OCI-LY7 (cell line): ENCODE results near the gene RABL2A. TPM values are rescaled to one million over a fixed set of nuclear protein-coding genes. Genes with fewer than 3 reads are reported as not detected.
"Not testable (repeated sequence)": the region's sequence is repeated elsewhere in the genome, so short reads cannot be mapped to it uniquely, and the experiment has no call there.

Source experiments
- BruUV-seq: library from RNA; stranded (reverse); fragments of 400-500 nt; replicated peaks from 2 replicates; lab custom pipeline; 2021; lab: Mats Ljungman, UMichigan
- CTCF ChIA-PET: fragments of 300-600 bp; sonication (Branson Sonifier 250); formaldehyde crosslinking; loops from one replicate; lab custom pipeline; 2022; ENCODE audit warnings: antibody characterized with exemption; ENCODE audit not compliant: unreplicated experiment; lab: Charles Lee
- POLR2A ChIA-PET: fragments of 300-600 bp; sonication (Branson Sonifier 250); formaldehyde crosslinking; loops from one replicate; lab custom pipeline; 2022; ENCODE audit warnings: antibody characterized with exemption; lab: Charles Lee
- DNase-seq: peaks from one replicate; pipeline ENCODE4 v3.0.0-alpha.2; 2015; ENCODE audit warnings: low spot score
- H2AFZ ChIP-seq: fragments of 200-600 bp; sonication (generic), shearing (Covaris generic); 2 replicates; pipeline ENCODE4 v1.6.1; 2014; ENCODE audit warnings: mild to moderate bottlenecking, antibody characterized with exemption, low read length, moderate library complexity
- H3K27ac ChIP-seq: fragments of 200-600 bp; sonication (generic); 2 replicates; pipeline ENCODE4 v1.5.1; 2014; ENCODE audit warnings: mixed run types, low read depth, mild to moderate bottlenecking, moderate library complexity, low read length, inconsistent platforms; ENCODE audit not compliant: poor library complexity, severe bottlenecking
- H3K36me3 ChIP-seq: fragments of 200-600 bp; sonication (generic); 2 replicates; pipeline ENCODE4 v1.6.1; 2014; ENCODE audit warnings: mild to moderate bottlenecking, antibody characterized with exemption, low read length, moderate library complexity, mixed read lengths; ENCODE audit not compliant: insufficient read depth
- H3K4me1 ChIP-seq: fragments of 200-600 bp; sonication (generic); 2 replicates; pipeline ENCODE4 v1.5.1; 2014; ENCODE audit warnings: mild to moderate bottlenecking, low read length; ENCODE audit not compliant: insufficient read depth, poor library complexity, severe bottlenecking
- H3K4me2 ChIP-seq: fragments of 200-600 bp; sonication (generic); 2 replicates; pipeline ENCODE4 v1.6.1; 2014; ENCODE audit warnings: mild to moderate bottlenecking, low read length
- H3K4me3 ChIP-seq: fragments of 200-600 bp; sonication (generic); 2 replicates; pipeline ENCODE4 v1.5.1; 2014; ENCODE audit warnings: mild to moderate bottlenecking, low read depth, low read length; ENCODE audit not compliant: poor library complexity, severe bottlenecking
- H3K79me2 ChIP-seq: fragments of 200-600 bp; sonication (generic); 2 replicates; pipeline ENCODE4 v1.6.1; 2016; ENCODE audit warnings: low read depth, mild to moderate bottlenecking, low read length, moderate library complexity, mixed read lengths; ENCODE audit not compliant: insufficient read depth
- H3K9me2 ChIP-seq: fragments of 200-600 bp; sonication (generic); 2 replicates; pipeline ENCODE4 v1.6.1; 2016; ENCODE audit warnings: mild to moderate bottlenecking, low read length, mixed read lengths; ENCODE audit not compliant: insufficient read depth
- H3K9me3 ChIP-seq: fragments of 200-600 bp; sonication (generic); 2 replicates; pipeline ENCODE4 v1.6.1; 2014; ENCODE audit warnings: mild to moderate bottlenecking, mixed run types, low read length, mixed read lengths
- H4K20me1 ChIP-seq: fragments of 200-600 bp; sonication (generic); 2 replicates; pipeline ENCODE4 v1.6.1; 2014; ENCODE audit warnings: mild to moderate bottlenecking, antibody characterized with exemption, low read length, moderate library complexity, mixed read lengths; ENCODE audit not compliant: insufficient read depth
- CTCF ChIP-seq: fragments of 200-600 bp; sonication (generic); conservative IDR thresholded peaks from 2 replicates; pipeline ENCODE4 v1.5.1; 2014; ENCODE audit warnings: mild to moderate bottlenecking, antibody characterized with exemption, low read length, moderate library complexity, mixed read lengths
- intact Hi-C: fragments of 100-400 bp; cut with micrococcal nuclease; formaldehyde crosslinking; loops from one replicate; pipeline ENCODE4 v1.10.0; 2022; ENCODE audit not compliant: unreplicated experiment
- total RNA-seq, 2 experiments: library from RNA; depleted of rRNA in 1 of 2; stranded (reverse); fragments of >200 nt in 1 of 2; shearing (Covaris generic) in 1 of 2; gene quantifications; 2 replicates each; pipeline ENCODE4 v1.2.3, GENCODE V29; 2014 to 2022

RABL2A gene
- total RNA-seq, 2 experiments from 2014 or later, result 25.8 to 26.3 TPM

GRCh38 chr2:113587201-113587600 is 39.9 kb upstream of the RABL2A start:
- H4K20me1 ChIP-seq, H3K79me2 ChIP-seq, intact Hi-C loops, H3K9me2 ChIP-seq, H3K4me2 ChIP-seq, H3K4me1 ChIP-seq, H3K27ac ChIP-seq, CTCF ChIA-PET, H3K36me3 ChIP-seq, H3K4me3 ChIP-seq, BruUV-seq, H2AFZ ChIP-seq, POLR2A ChIA-PET, H3K9me3 ChIP-seq: not testable (repeated sequence)
- DNase-seq, result peak; percentile 39
- TF ChIP-seq CTCF, result peak; percentile 58

- H3K4me1 ChIP-seq, H3K36me3 ChIP-seq, H2AFZ ChIP-seq, H3K9me2 ChIP-seq, CTCF ChIA-PET, H4K20me1 ChIP-seq, BruUV-seq, H3K4me2 ChIP-seq, intact Hi-C loops, DNase-seq, H3K4me3 ChIP-seq, POLR2A ChIA-PET, H3K79me2 ChIP-seq, H3K27ac ChIP-seq, H3K9me3 ChIP-seq: not testable (repeated sequence)
Measured at GRCh38 chr2:113589591-113589990, 37.5 kb upstream of the RABL2A start.

- H2AFZ ChIP-seq, H3K79me2 ChIP-seq, H3K36me3 ChIP-seq, H4K20me1 ChIP-seq, H3K4me3 ChIP-seq, H3K4me2 ChIP-seq, intact Hi-C loops, H3K27ac ChIP-seq, H3K9me3 ChIP-seq, BruUV-seq, H3K4me1 ChIP-seq, H3K9me2 ChIP-seq, DNase-seq, CTCF ChIA-PET, POLR2A ChIA-PET: not testable (repeated sequence)
Measured at GRCh38 chr2:113591926-113592325, 35.1 kb upstream of the RABL2A start.

GRCh38 chr2:113593280-113593679 is 33.8 kb upstream of the RABL2A start:
- H4K20me1 ChIP-seq, H3K9me2 ChIP-seq, H3K36me3 ChIP-seq, H2AFZ ChIP-seq, H3K4me1 ChIP-seq, CTCF ChIA-PET, BruUV-seq, intact Hi-C loops, H3K79me2 ChIP-seq, H3K9me3 ChIP-seq, H3K4me2 ChIP-seq, POLR2A ChIA-PET, H3K4me3 ChIP-seq, DNase-seq, H3K27ac ChIP-seq: not testable (repeated sequence)

GRCh38 chr2:113595725-113596124 is 31.3 kb upstream of the RABL2A start:
- H3K9me2 ChIP-seq, H3K36me3 ChIP-seq, CTCF ChIA-PET, intact Hi-C loops, H2AFZ ChIP-seq, H3K79me2 ChIP-seq, H3K4me2 ChIP-seq, H3K4me3 ChIP-seq, BruUV-seq, H3K4me1 ChIP-seq, DNase-seq, H3K27ac ChIP-seq, H3K9me3 ChIP-seq, H4K20me1 ChIP-seq, POLR2A ChIA-PET: not testable (repeated sequence)

GRCh38 chr2:113597164-113597563 is 29.9 kb upstream of the RABL2A start:
- H2AFZ ChIP-seq, BruUV-seq, H4K20me1 ChIP-seq, H3K9me2 ChIP-seq, H3K4me3 ChIP-seq, H3K27ac ChIP-seq, CTCF ChIA-PET, H3K4me1 ChIP-seq, DNase-seq, H3K9me3 ChIP-seq, H3K79me2 ChIP-seq, H3K36me3 ChIP-seq, POLR2A ChIA-PET, H3K4me2 ChIP-seq, intact Hi-C loops: not testable (repeated sequence)
